Breast epithelium (tissue), 4 donors: ENCODE results near the gene ZMYM3. TPM values are rescaled to one million over a fixed set of nuclear protein-coding genes. Genes with fewer than 3 reads are reported as not detected.

Experiments
- DNase-seq, 2 donors: peaks; one replicate each; pipeline ENCODE4 v3.0.0-alpha.2; 2019; ENCODE audit warnings: low spot score in 2 of 2
- H3K27ac ChIP-seq, 2 donors: fragments of 200-600 bp; sonication (generic) in 1 of 2; one replicate each; pipeline ENCODE4 v1.5.1; 2016 to 2019; ENCODE audit warnings: mild to moderate bottlenecking in 1 of 2
- H3K27me3 ChIP-seq, 2 donors: fragments of 200-600 bp; sonication (generic) in 1 of 2; one replicate each; pipeline versions ENCODE4 v1.5.1 to v1.6.0; 2017 to 2019; ENCODE audit warnings: control low read depth in 1 of 2, mild to moderate bottlenecking in 1 of 2
- H3K36me3 ChIP-seq: fragments of 200-600 bp; one replicate; pipeline ENCODE4 v1.5.1; 2019
- H3K4me1 ChIP-seq, 2 donors: fragments of 200-600 bp; sonication (generic); one replicate each; pipeline ENCODE4 v1.5.1; 2016 to 2019; ENCODE audit warnings: control low read depth in 1 of 2
- H3K4me3 ChIP-seq, 3 donors: fragments of 200-600 bp; sonication (generic); 1 replicate in 2 of 3; 2 replicates in 1 of 3; pipeline ENCODE4 v1.5.1; 2016 to 2019; ENCODE audit warnings: mild to moderate bottlenecking in 3 of 3, moderate library complexity in 2 of 3
- H3K9me3 ChIP-seq, 2 donors: fragments of 200-600 bp; sonication (generic) in 1 of 2; one replicate each; pipeline ENCODE4 v1.5.1; 2016 to 2019; ENCODE audit warnings: control low read depth in 1 of 2
- CTCF ChIP-seq, 3 donors: fragments of 450-650 bp; IDR thresholded peaks; one replicate each; pipeline ENCODE4 v1.5.1; 2016 to 2017; ENCODE audit warnings: antibody characterized with exemption in 3 of 3, mild to moderate bottlenecking in 3 of 3, moderate library complexity in 3 of 3
- POLR2A ChIP-seq: fragments of 450-650 bp; IDR thresholded peaks from one replicate; pipeline ENCODE4 v1.6.1; 2016; ENCODE audit warnings: antibody characterized with exemption, mild to moderate bottlenecking, moderate library complexity
- POLR2AphosphoS5 ChIP-seq, 3 donors: sonication (generic); formaldehyde crosslinking; IDR thresholded peaks; one replicate each; pipeline ENCODE4 v1.6.1; 2017; ENCODE audit warnings: antibody characterized with exemption in 3 of 3
- intact Hi-C: fragments of 100-400 bp; cut with DNase I; formaldehyde crosslinking; loops from one replicate; pipeline ENCODE4 v1.15.1; 2023; ENCODE audit warnings: low total_unique reads
- total RNA-seq, 3 donors: library from RNA; depleted of rRNA; stranded (reverse); fragments of >200 nt; gene quantifications; one replicate each; pipeline ENCODE4 v1.1.0, GENCODE V29; 2016

The ZMYM3 gene
- total RNA-seq, 3 donors from 2014 or later = 11.5 to 17.6 (median 11.5) TPM

- no peaks in the 10 kb centered on the region for H3K9me3 ChIP-seq
Observed at GRCh38 chrX:71235482-71235881, 18.5 kb downstream of the ZMYM3 start.

GRCh38 chrX:71228063-71228642 is 25.8 kb downstream of the ZMYM3 start:
- Histone ChIP-seq H3K4me3 (no peak overlapping the region), H3K27ac (no peak overlapping the region), H3K9me3 (no peaks in the 10 kb centered on the region), H3K36me3 (no peaks in the 10 kb centered on the region), H3K27me3 (peaks cover 0 to 60% of the 10 kb centered on the region in 2 donors), H3K4me1 (no peaks in the 10 kb centered on the region)
- DNase-seq = no peak
- TF ChIP-seq POLR2AphosphoS5 (IDR thresholded peaks at IDR 0.05) (no peak), CTCF (IDR thresholded peaks at IDR 0.05) (no peak), POLR2A (no peak)
- intact Hi-C loops = no loop called here

More at GRCh38 chrX:71235482-71235881, 18.5 kb downstream of the ZMYM3 start:
- TF ChIP-seq CTCF (IDR thresholded peaks at IDR 0.05) (no peak), POLR2AphosphoS5 (IDR thresholded peaks at IDR 0.05) (no peak), POLR2A (no peak)
- Histone ChIP-seq H3K27ac (no peak overlapping the region), H3K4me3 (no peak overlapping the region), H3K4me1 (no peaks in the 10 kb centered on the region), H3K27me3 (peaks cover 0 to 10% of the 10 kb centered on the region in 2 donors), H3K36me3 (no peaks in the 10 kb centered on the region)
- intact Hi-C loops = no loop called here
- DNase-seq = no peak

GRCh38 chrX:71227370-71228062 is 26.4 kb downstream of the ZMYM3 start:
- TF ChIP-seq POLR2A (no peak), CTCF (IDR thresholded peaks at IDR 0.05) (no peak), POLR2AphosphoS5 (IDR thresholded peaks at IDR 0.05) (no peak)
- intact Hi-C loops = no loop called here
- no peak for DNase-seq

DNA sequence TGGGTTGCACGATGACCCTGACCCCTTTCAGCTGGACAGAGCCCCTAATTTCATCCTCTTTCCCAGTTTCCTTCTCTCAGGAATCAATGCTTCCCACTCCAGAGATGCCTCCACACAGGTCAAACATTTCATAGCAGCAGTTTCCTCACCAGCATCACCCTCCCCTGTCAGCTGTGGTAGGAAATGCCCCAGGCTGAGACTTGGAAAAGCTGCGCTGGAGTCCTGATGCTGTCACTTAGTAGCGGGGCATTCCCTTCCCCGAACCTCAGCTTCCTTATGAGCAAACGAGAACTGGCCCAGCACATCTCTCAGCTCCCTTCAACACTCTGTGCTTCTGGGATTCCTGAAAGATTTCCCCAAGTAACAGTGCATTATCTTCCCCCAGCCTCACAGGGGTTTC is 28.3 kb downstream of the ZMYM3 start:
- Histone ChIP-seq H3K27ac (no peak overlapping the region), H3K4me3 (no peak overlapping the region), H3K27me3 (peaks cover 0 to 67% of the 10 kb centered on the region in 2 donors), H3K36me3 (no peaks in the 10 kb centered on the region), H3K9me3 (no peaks in the 10 kb centered on the region), H3K4me1 (no peaks in the 10 kb centered on the region)
- no peak for TF ChIP-seq POLR2A
- DNase-seq = no peak
- intact Hi-C loops = no loop called here

More at GRCh38 chrX:71227370-71228062, 26.4 kb downstream of the ZMYM3 start:
- H3K9me3 ChIP-seq = no peaks in the 10 kb centered on the region
- H3K4me1 ChIP-seq = no peaks in the 10 kb centered on the region
- H3K36me3 ChIP-seq = no peaks in the 10 kb centered on the region
- peaks cover 0 to 66% of the 10 kb centered on the region in 2 donors for H3K27me3 ChIP-seq
- no peak overlapping the region for H3K4me3 ChIP-seq
- no peak overlapping the region for H3K27ac ChIP-seq

GRCh38 chrX:71225009-71225408 is 28.9 kb downstream of the ZMYM3 start:
- no peak overlapping the region for H3K27ac ChIP-seq
- no peak for DNase-seq
- H3K4me3 ChIP-seq = no peak overlapping the region
- peaks cover 0 to 67% of the 10 kb centered on the region in 2 donors for H3K27me3 ChIP-seq
- H3K9me3 ChIP-seq = no peaks in the 10 kb centered on the region
- intact Hi-C loops = no loop called here
- no peaks in the 10 kb centered on the region for H3K36me3 ChIP-seq
- no peaks in the 10 kb centered on the region for H3K4me1 ChIP-seq
- no peak for TF ChIP-seq POLR2AphosphoS5 (IDR thresholded peaks at IDR 0.05)
- no peak for TF ChIP-seq CTCF (IDR thresholded peaks at IDR 0.05)
- TF ChIP-seq POLR2A = no peak
